K562 (cell line): ENCODE results near the gene R3HDM2. TPM values are rescaled to one million over a fixed set of nuclear protein-coding genes. Genes with fewer than 3 reads are reported as not detected.

Experiments used
- BCL6 ChIP-seq: fragments of 250-450 bp; sonication (Bioruptor Pico); IDR thresholded peaks from 2 replicates; pipeline ENCODE4 v1.4.0; 2020
- ESRRB ChIP-seq: fragments of 250-450 bp; sonication (Bioruptor Pico); IDR thresholded peaks from 2 replicates; pipeline ENCODE4 v1.5.0; 2020; ENCODE audit warnings: mild to moderate bottlenecking, moderate library complexity, borderline replicate concordance
- GTF2E2 ChIP-seq: fragments of 200-800 bp; sonication (Bioruptor generic); IDR thresholded peaks from 2 replicates; pipeline ENCODE4 v1.6.1; 2016; ENCODE audit warnings: missing genetic modification characterization, missing compliant biosample characterization
- HDGF ChIP-seq: fragments of 450-650 bp; IDR thresholded peaks from 2 replicates; pipeline ENCODE4 v1.6.1; 2016
- LARP7 ChIP-seq: fragments of 450-650 bp; IDR thresholded peaks from 2 replicates; pipeline ENCODE4 v1.6.1; 2016
- MAFG ChIP-seq: fragments of 450-650 bp; conservative IDR thresholded peaks from 2 replicates; pipeline ENCODE4 v1.6.1; 2016; ENCODE audit warnings: missing genetic modification characterization, missing compliant biosample characterization
- MAX ChIP-seq: sonication (generic); formaldehyde crosslinking; IDR thresholded peaks from 2 replicates; pipeline ENCODE4 v1.9.0; 2022; ENCODE audit warnings: mild to moderate bottlenecking, missing genetic modification reagents
- STAT5B ChIP-seq: fragments of 250-450 bp; sonication (Bioruptor Pico); IDR thresholded peaks from 2 replicates; pipeline ENCODE4 v1.8.0; 2021; ENCODE audit warnings: mild to moderate bottlenecking, inconsistent platforms
- TAF15 ChIP-seq: fragments of 200-400 bp; formaldehyde crosslinking; IDR thresholded peaks from 2 replicates; pipeline ENCODE4 v1.6.1; 2017; ENCODE audit warnings: mild to moderate bottlenecking, low read depth, low read length, moderate library complexity
- ZNF583 ChIP-seq: fragments of 250-450 bp; sonication (Bioruptor Pico); IDR thresholded peaks from 2 replicates; pipeline ENCODE4 v1.4.0; 2020
- polyA plus RNA-seq, 8 experiments: library from polyadenylated mRNA; depleted of rRNA in 4 of 8; stranded (reverse) in 5 of 8; unstranded in 3 of 8; fragments of >200 nt; fragmentation: Nextera tagmentation in 2 of 8; fragmentation: Illumina TruSeq in 1 of 8; extraction: Ambion mirVana in 2 of 8; extraction: Trizol in 1 of 8; gene quantifications; 2 replicates each; pipeline versions ENCODE4 v1.2.1 to v1.2.3, GENCODE V29; 2011 to 2014; ENCODE audit warnings: inconsistent platforms in 1 of 8, missing spikeins in 1 of 8
- total RNA-seq, 7 experiments: library from RNA; depleted of rRNA in 6 of 7; stranded (reverse); fragments of >200 nt in 6 of 7; fragmentation: Illumina TruSeq in 2 of 7; extraction: Trizol in 2 of 7; gene quantifications; 2 replicates each; pipeline versions ENCODE4 v1.2.1 to v1.2.3, GENCODE V29; 2011 to 2021; ENCODE audit warnings: low replicate concordance in 1 of 7
- TF ChIP-seq, protein P1 (sequence below): fragments of 200-600 bp; sonication (generic); IDR thresholded peaks from one replicate; pipeline ENCODE4 v1.6.1; 2012; ENCODE audit warnings: mild to moderate bottlenecking, low read depth, low read length, inconsistent platforms
- TF ChIP-seq, protein P2 (sequence below): sonication (generic); formaldehyde crosslinking; IDR thresholded peaks from 2 replicates; pipeline ENCODE4 v1.8.1; 2023; ENCODE audit warnings: missing genetic modification reagents, mild to moderate bottlenecking, borderline replicate concordance

Gene R3HDM2
- total and polyA plus RNA-seq, 9 of the 15 experiments (the other 6 are each of a cell fraction or from before 2014, with no cell fraction given), result 3.3 to 18.8 (median 9.0) TPM

DNA sequence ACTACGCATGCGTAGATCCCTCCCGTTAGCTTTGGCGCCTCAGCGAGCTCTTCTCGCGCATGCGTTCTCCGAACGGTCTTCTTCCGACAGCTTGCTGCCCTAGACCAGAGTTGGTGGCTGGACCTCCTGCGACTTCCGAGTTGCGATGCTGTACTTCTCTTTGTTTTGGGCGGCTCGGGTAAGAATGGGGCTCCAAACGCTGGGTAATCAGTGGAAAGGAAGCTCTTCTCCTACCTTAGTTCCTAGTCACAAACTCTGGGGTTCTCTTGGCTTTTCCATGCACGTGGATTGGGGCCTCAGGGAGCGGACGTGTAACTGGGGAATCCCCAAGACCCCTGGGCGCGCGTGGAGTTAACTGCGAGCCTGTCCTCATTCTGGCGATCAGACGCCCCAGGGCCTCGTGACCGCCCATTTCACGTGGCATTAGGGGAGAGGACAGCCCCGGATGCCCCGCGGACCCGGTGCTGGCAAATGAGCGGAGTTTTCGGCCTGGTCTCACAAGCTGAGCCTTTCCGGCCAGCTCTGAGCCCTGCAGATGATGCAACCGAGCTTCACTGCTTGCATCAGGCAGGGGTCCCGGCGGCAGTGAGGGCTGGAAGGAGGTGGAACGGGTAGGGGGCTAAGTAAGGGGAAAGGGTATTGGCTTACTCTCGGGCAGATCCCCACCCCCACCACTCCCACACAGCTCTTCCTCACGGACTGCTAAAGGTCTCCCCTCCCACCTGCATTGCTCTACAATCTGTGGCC lies 201.0 kb downstream of the R3HDM2 start, which contains the start of gene SHMT2 (continued):
- TF ChIP-seq, protein P1, sequence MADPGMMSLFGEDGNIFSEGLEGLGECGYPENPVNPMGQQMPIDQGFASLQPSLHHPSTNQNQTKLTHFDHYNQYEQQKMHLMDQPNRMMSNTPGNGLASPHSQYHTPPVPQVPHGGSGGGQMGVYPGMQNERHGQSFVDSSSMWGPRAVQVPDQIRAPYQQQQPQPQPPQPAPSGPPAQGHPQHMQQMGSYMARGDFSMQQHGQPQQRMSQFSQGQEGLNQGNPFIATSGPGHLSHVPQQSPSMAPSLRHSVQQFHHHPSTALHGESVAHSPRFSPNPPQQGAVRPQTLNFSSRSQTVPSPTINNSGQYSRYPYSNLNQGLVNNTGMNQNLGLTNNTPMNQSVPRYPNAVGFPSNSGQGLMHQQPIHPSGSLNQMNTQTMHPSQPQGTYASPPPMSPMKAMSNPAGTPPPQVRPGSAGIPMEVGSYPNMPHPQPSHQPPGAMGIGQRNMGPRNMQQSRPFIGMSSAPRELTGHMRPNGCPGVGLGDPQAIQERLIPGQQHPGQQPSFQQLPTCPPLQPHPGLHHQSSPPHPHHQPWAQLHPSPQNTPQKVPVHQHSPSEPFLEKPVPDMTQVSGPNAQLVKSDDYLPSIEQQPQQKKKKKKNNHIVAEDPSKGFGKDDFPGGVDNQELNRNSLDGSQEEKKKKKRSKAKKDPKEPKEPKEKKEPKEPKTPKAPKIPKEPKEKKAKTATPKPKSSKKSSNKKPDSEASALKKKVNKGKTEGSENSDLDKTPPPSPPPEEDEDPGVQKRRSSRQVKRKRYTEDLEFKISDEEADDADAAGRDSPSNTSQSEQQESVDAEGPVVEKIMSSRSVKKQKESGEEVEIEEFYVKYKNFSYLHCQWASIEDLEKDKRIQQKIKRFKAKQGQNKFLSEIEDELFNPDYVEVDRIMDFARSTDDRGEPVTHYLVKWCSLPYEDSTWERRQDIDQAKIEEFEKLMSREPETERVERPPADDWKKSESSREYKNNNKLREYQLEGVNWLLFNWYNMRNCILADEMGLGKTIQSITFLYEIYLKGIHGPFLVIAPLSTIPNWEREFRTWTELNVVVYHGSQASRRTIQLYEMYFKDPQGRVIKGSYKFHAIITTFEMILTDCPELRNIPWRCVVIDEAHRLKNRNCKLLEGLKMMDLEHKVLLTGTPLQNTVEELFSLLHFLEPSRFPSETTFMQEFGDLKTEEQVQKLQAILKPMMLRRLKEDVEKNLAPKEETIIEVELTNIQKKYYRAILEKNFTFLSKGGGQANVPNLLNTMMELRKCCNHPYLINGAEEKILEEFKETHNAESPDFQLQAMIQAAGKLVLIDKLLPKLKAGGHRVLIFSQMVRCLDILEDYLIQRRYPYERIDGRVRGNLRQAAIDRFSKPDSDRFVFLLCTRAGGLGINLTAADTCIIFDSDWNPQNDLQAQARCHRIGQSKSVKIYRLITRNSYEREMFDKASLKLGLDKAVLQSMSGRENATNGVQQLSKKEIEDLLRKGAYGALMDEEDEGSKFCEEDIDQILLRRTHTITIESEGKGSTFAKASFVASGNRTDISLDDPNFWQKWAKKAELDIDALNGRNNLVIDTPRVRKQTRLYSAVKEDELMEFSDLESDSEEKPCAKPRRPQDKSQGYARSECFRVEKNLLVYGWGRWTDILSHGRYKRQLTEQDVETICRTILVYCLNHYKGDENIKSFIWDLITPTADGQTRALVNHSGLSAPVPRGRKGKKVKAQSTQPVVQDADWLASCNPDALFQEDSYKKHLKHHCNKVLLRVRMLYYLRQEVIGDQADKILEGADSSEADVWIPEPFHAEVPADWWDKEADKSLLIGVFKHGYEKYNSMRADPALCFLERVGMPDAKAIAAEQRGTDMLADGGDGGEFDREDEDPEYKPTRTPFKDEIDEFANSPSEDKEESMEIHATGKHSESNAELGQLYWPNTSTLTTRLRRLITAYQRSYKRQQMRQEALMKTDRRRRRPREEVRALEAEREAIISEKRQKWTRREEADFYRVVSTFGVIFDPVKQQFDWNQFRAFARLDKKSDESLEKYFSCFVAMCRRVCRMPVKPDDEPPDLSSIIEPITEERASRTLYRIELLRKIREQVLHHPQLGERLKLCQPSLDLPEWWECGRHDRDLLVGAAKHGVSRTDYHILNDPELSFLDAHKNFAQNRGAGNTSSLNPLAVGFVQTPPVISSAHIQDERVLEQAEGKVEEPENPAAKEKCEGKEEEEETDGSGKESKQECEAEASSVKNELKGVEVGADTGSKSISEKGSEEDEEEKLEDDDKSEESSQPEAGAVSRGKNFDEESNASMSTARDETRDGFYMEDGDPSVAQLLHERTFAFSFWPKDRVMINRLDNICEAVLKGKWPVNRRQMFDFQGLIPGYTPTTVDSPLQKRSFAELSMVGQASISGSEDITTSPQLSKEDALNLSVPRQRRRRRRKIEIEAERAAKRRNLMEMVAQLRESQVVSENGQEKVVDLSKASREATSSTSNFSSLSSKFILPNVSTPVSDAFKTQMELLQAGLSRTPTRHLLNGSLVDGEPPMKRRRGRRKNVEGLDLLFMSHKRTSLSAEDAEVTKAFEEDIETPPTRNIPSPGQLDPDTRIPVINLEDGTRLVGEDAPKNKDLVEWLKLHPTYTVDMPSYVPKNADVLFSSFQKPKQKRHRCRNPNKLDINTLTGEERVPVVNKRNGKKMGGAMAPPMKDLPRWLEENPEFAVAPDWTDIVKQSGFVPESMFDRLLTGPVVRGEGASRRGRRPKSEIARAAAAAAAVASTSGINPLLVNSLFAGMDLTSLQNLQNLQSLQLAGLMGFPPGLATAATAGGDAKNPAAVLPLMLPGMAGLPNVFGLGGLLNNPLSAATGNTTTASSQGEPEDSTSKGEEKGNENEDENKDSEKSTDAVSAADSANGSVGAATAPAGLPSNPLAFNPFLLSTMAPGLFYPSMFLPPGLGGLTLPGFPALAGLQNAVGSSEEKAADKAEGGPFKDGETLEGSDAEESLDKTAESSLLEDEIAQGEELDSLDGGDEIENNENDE, result no peak
- TF ChIP-seq ESRRB (CRISPR knock-in tag) (no peak), GTF2E2 (peak; percentile 32; the same call in 1 of the 2 replicates), ZNF583 (no peak), TAF15 (no peak), BCL6 (CRISPR knock-in tag) (no peak), HDGF (no peak), MAX (CRISPR knock-in tag) (peak; percentile 76), LARP7 (no peak), STAT5B (CRISPR knock-in tag) (no peak), MAFG (tag) (no peak)
- TF ChIP-seq, protein P2, sequence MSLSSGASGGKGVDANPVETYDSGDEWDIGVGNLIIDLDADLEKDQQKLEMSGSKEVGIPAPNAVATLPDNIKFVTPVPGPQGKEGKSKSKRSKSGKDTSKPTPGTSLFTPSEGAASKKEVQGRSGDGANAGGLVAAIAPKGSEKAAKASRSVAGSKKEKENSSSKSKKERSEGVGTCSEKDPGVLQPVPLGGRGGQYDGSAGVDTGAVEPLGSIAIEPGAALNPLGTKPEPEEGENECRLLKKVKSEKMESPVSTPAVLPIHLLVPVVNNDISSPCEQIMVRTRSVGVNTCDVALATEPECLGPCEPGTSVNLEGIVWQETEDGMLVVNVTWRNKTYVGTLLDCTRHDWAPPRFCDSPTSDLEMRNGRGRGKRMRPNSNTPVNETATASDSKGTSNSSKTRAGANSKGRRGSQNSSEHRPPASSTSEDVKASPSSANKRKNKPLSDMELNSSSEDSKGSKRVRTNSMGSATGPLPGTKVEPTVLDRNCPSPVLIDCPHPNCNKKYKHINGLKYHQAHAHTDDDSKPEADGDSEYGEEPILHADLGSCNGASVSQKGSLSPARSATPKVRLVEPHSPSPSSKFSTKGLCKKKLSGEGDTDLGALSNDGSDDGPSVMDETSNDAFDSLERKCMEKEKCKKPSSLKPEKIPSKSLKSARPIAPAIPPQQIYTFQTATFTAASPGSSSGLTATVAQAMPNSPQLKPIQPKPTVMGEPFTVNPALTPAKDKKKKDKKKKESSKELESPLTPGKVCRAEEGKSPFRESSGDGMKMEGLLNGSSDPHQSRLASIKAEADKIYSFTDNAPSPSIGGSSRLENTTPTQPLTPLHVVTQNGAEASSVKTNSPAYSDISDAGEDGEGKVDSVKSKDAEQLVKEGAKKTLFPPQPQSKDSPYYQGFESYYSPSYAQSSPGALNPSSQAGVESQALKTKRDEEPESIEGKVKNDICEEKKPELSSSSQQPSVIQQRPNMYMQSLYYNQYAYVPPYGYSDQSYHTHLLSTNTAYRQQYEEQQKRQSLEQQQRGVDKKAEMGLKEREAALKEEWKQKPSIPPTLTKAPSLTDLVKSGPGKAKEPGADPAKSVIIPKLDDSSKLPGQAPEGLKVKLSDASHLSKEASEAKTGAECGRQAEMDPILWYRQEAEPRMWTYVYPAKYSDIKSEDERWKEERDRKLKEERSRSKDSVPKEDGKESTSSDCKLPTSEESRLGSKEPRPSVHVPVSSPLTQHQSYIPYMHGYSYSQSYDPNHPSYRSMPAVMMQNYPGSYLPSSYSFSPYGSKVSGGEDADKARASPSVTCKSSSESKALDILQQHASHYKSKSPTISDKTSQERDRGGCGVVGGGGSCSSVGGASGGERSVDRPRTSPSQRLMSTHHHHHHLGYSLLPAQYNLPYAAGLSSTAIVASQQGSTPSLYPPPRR (CRISPR knock-in tag), result no peak
